ELR (cell line): ENCODE data around the gene GRIA4.

Experiments
- DNase-seq: peaks from one replicate; pipeline ENCODE4 v3.0.0-alpha.2; 2015; ENCODE audit warnings: low read depth

GRIA4 gene

GRCh38 chr11:105923252-105923651 is 313.4 kb downstream of the GRIA4 start:
- DNase-seq, result no peak

DNA sequence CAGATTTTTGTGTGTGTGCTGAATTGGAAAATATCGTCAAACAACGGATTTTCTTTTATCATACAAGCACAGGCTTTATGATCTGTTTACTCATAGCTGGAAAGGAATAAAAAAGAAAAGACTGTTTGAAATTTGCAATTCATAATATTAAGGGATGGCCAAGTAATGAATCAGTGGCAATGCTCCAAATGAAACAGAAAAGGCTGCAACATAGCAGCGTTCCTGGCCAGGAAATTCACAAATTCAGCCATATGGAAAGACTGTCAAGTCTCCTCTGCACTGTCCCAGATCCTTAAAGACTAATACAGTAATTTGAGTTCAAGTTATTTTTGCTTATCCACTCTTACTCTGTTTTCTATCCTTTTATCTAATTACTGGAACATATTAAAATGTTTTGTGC is 313.9 kb downstream of the GRIA4 start:
- DNase-seq, result peak; percentile 48

GRCh38 chr11:105929084-105929955 is 319.4 kb downstream of the GRIA4 start:
- DNase-seq, result peak; percentile 33

GRCh38 chr11:105933695-105934094 is 323.8 kb downstream of the GRIA4 start:
- DNase-seq, result no peak

GRCh38 chr11:105935791-105936190 is 325.9 kb downstream of the GRIA4 start:
- peak; percentile 60 for DNase-seq

DNA sequence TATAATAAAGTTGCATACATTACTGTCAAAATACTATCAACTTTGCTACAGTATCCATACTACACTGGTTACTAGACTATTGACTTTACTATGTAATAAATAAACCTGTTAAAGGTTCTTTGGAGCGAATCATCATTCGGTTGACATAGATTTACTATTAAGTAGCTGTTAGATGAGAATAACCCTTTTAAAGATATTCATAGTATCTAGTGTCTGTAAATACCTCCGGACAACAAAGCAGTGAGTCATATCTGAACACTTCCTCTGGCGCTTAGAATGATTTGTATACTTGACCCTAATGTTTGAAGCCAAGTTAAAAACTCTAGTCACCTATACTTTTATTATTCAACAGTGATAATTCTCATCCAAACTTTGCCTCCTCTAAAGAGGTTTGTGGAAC is 327.5 kb downstream of the GRIA4 start:
- peak; percentile 77 for DNase-seq

DNA sequence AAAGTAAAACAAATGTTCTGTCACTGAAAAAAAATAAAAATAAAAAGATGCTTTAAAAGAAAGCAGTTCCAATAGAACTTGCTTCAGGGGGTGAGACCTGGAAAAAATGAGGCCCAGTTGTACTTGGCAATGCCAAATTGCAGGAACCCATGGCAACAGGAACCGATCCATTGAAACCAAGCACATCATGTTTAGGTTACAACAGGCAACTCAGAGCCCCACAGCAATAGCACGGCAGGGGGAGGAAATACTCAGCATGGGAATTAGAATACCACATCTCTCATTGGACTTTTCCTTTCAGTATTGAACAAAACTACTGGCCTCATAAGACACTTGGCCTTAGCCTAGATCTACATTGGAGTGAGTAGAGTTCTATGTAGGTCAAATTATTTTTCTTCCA is 327.9 kb downstream of the GRIA4 start:
- DNase-seq, result peak; percentile 37

GRCh38 chr11:105942921-105943320 is 333.0 kb downstream of the GRIA4 start:
- DNase-seq, result peak; percentile 12

DNA sequence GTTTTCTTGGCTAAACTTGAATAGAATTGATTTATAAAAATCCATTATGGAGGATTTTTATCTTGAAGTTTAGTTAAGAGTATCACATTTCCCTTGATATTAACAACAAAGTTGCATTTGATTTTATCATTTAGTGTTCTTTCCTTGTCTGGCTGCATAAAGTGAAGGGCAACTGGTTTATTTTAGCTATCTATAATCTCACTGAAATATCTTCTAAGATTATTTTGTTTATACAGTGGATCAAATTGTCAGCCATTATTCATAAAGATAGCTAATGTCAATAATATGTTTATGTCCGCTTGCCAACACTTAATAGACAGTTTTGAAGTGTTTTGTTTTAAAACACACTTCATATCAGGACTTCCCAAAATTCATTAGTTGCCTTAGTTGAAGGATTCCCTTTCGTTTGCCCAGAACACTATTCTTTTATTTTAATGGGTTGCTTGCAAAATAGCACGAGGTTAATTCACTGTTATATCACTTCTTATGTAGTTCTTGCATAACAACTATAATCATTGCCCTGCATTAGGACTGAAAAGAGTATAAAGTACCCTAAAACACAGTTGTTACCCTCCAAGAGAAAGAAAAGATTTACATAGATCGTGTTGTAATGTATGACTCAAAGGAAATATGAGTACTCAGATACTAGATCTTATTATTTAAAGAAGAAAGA is 339.2 kb downstream of the GRIA4 start:
- peak; percentile 7 for DNase-seq

DNA sequence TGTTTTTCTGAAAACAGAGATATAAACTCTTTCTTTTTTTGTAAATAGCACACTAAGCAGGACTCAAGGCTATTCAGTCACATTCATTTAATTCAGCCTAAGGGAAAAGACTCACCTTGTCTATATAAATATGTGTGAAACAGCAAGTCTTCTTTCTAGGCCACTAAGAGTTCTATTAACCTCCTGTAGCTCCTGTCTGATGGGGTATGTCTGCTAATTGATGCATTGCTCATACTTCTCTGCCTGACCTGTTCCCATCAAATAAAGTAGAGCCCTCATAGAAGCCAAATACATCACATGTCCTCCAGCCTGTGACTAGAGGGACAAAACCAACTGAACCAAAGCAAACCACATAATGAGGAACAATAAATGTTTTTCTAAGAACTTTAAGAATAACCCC is 344.0 kb downstream of the GRIA4 start:
- no peak for DNase-seq

- no peak for DNase-seq
Measured at GRCh38 chr11:105960252-105961245, 350.7 kb downstream of the GRIA4 start.

DNA sequence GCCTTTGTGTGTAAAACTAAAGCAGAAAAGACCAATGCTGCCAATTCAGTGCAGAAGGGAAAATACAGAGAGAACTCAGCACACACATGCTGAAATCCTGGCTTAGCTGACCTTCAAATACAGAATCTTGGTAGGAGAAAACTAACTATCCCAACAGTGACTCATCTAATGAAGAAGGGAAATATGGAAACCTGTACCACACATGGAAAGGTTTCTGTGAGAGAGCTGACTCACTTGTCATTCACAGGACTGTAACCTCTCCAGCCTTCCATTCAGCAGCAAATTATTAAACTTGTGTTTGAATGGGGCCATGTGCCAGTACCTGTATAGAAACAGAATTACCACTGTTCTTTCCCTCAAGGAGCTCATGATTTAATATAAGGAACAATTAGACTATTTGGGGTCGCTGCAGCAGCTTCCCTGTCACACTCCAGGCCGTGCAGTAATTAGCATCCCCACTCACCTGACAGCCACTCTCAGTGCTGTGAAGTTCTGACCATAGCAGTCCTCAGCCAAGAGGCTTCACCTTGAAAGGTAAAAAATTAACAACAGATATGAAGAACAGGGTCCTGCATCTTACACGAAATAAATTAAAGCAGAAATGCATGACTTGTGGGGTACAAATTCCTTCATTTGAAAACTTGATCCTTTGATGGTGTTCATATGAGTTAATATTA is 358.3 kb downstream of the GRIA4 start:
- DNase-seq, result peak; percentile 68

DNA sequence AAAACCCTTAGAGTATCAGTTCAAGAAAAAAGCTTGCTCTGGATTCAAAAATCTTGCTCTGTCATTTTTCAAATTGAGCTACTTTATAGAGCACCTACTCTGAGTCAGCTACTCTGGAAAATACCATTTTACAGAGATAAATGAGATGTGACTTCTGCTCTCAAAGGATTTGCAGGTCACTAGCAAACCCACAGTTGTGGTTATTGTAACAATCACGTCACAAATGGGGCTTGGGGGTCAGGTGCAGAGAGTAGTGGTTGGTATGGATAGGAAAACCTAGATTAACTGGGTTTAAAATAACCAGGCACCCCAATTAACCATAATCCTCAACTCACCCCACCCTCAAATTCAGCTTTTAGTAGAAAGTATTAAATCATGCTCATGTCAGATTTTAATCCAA is 359.9 kb downstream of the GRIA4 start:
- no peak for DNase-seq

- peak; percentile 79 for DNase-seq
Measured at GRCh38 chr11:105975128-105975527, 365.3 kb downstream of the GRIA4 start.

DNA sequence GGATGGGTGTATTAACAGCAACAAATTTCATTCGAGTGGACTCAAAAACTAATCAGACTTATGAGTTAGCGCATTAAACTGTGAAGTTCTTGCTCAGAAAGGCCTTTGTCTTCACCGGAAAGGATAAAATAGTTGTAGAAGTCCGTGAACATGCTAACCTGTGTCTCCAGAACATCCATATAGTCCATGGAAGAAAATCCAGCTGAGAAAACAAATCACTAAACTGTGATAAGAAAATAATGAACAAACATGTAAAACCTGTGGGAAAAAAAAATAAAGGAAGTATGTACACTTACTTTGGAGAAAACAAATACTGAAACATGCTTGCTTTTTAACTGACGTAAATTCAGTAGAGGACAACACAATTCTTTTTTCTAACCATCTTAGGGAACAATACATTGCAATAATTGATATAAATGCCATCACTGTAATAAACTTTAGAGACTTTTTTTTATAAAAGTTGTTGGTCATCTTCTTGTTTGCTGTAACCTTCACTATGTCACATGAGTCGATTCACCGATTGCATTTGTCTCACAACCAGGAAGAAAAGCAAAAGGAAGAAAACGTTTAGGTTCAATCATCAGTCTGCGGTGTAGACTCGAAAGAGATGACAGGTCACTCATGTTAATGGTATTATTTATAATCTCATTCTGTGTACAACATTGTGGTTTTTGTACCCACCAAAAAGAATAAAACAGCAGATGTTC is 370.3 kb downstream of the GRIA4 start:
- DNase-seq, result no peak

GRCh38 chr11:105986554-105986953 is 376.7 kb downstream of the GRIA4 start:
- no peak for DNase-seq

DNA sequence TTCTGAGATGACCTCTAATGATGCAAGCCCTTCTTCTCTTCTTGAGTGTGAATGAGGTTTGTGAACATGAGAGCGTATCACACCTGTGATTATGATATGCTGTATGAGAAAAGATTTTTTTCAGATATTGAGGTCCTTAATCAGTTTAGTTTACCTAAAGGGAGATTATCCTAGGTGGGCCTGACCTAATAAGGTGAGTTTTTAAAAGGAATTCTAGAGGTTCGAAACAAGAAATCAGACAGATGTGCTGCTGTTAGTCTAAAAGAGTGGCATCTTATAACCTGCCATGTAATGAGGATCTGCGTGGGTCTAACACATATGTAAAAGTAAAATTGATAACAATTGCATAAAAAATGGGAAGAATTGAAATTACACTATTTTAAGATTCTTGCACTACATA is 378.3 kb downstream of the GRIA4 start:
- no peak for DNase-seq

DNA sequence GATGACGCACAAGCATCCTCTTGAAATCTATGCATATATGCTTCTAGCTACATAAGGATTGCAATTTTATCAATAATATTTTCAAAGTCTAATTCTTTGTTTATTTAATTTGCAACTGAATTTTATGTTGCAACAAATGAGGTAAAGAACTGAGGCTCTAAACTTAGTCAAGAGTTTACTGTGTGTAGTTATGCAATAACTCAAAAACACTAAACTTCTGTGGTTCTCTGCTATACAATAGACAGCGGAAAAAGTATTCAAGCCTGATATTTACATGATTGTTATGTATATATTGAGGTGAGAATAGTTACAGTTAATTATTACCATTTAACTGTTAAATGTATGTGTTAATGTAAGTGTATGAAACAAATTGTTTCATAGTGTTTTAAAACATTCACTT is 379.3 kb downstream of the GRIA4 start:
- DNase-seq, result no peak

DNA sequence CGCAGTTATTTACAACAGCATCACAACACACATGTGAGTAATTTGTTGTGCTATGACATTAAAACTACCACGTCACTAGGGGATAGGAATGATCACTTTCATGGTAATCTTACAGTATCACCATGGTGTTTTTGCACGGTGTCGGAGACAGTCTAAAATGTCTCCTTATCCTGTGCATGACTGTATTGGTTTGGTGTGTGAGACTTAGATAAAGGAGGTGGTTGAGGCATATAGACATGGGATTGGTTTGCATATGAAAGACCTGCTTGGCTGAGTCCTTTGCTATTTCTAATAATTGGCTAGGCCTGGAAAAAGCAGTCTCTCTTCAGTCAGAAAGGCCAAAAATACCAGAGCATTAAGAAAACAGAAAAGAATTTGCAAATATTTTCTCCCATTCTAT is 382.0 kb downstream of the GRIA4 start:
- no peak for DNase-seq

DNA sequence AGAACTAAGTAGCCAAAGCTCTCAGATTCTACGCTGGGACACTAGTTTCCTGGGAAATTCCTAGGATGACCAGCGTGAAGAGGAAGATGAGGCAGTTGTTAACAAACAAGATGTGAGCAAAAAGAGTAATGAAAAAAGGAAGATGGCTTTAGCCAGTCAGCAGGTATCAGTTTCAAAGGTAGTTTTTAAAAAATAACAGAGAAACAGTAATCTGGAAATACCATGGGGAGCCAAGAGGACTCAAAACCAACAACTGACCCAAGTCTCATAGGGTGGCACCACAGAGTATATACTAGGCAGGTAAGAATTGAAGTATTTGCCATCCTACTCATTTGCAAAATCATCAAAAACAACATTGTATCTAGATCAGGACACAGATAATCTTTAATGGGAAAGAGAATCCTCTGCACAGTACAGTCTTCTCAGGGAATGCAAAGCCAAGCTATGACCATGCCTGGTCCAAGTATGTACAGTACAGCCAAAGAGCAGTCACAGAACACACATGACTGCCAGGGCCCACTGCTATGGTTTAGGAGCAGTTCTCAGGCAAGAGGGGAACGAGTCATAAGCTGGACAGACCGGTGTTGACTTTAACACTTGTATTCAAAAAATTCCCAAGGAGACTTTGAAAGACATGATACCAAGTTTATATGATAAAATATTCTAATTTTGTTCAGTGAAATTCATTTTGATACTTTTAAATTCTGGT is 391.6 kb downstream of the GRIA4 start:
- DNase-seq, result peak; percentile 6
